Gastroesophageal sphincter (tissue), 3 donors: Measurements from ENCODE around the gene ZNF212.

Experiments used
- POLR2AphosphoS5 ChIP-seq: sonication (generic); formaldehyde crosslinking; IDR thresholded peaks from one replicate; pipeline ENCODE4 v1.6.1; 2017; ENCODE audit warnings: antibody characterized with exemption
- TF ChIP-seq, protein P1 (sequence below), 4 experiments: fragments of 200-600 bp in 2 of 4; fragments of 450-650 bp in 2 of 4; sonication (generic) in 1 of 4; IDR thresholded peaks; one replicate each; pipeline ENCODE4 v1.5.1; 2017 to 2019; ENCODE audit warnings: antibody characterized with exemption in 4 of 4, mild to moderate bottlenecking in 2 of 4, moderate library complexity in 2 of 4

DNA sequence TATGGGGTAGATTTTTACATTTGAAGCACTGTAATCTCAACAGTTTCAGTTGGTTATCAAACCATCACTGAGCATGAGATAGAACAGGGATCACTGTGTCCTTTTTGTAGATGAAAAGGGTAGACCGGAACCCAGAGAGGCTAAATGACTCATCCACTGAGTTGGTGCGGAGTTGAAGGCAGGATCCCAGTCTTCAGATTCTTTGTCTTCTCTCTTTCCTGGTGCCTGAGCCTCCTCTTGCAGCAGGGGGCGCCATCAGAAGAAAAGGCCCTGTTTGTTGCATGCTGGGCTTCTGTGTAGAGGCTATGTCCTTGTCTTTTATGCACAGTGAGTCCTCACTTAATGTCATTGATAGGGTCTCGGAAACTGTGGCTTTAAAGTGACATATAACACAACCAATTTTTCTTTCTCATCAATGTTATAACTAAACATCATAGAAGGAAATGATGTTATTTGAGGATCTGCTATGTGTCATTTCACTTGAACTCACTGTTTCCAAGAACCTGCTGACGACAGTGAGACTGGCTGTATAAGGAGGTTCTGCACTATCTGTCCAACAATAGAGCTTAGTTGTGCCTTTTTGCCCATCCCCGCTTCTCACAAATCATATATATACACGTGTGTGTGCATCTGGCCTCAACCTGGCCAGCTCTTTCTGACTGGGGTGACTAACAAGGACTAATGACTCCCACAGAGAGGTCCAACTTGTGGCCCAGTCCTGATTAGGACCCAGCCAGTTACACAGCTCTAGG is 29.8 kb upstream of the ZNF212 start:
- no peak for TF ChIP-seq POLR2AphosphoS5
- TF ChIP-seq, protein P1, sequence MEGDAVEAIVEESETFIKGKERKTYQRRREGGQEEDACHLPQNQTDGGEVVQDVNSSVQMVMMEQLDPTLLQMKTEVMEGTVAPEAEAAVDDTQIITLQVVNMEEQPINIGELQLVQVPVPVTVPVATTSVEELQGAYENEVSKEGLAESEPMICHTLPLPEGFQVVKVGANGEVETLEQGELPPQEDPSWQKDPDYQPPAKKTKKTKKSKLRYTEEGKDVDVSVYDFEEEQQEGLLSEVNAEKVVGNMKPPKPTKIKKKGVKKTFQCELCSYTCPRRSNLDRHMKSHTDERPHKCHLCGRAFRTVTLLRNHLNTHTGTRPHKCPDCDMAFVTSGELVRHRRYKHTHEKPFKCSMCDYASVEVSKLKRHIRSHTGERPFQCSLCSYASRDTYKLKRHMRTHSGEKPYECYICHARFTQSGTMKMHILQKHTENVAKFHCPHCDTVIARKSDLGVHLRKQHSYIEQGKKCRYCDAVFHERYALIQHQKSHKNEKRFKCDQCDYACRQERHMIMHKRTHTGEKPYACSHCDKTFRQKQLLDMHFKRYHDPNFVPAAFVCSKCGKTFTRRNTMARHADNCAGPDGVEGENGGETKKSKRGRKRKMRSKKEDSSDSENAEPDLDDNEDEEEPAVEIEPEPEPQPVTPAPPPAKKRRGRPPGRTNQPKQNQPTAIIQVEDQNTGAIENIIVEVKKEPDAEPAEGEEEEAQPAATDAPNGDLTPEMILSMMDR (IDR thresholded peaks at IDR 0.05): peak in 2 of 4 experiments; percentile 12 to 22
